Mucosa of rectum (tissue), 2 donors: ENCODE results near the gene STMN1.

ENCODE experiments used
- H3K27ac ChIP-seq, 2 donors: one replicate each; pipeline ENCODE4 v1.7.0; 2013; ENCODE audit warnings: inconsistent platforms in 2 of 2, low read depth in 2 of 2, low read length in 2 of 2
- H3K27me3 ChIP-seq, 2 donors: one replicate each; pipeline ENCODE4 v1.7.0; 2013; ENCODE audit warnings: low read length in 2 of 2; ENCODE audit not compliant: control insufficient read depth in 2 of 2, insufficient read depth in 2 of 2
- H3K36me3 ChIP-seq, 2 donors: one replicate each; pipeline ENCODE4 v1.7.0; 2013; ENCODE audit warnings: low read length in 2 of 2; ENCODE audit not compliant: control insufficient read depth in 2 of 2, insufficient read depth in 2 of 2
- H3K4me1 ChIP-seq, 2 donors: one replicate each; pipeline ENCODE4 v1.7.0; 2013; ENCODE audit warnings: low read length in 2 of 2, mild to moderate bottlenecking in 1 of 2; ENCODE audit not compliant: control insufficient read depth in 2 of 2, insufficient read depth in 2 of 2
- H3K4me3 ChIP-seq, 2 donors: one replicate each; pipeline ENCODE4 v1.7.0; 2013; ENCODE audit warnings: low read length in 2 of 2
- H3K9ac ChIP-seq, 2 donors: one replicate each; pipeline ENCODE4 v1.7.0; 2013; ENCODE audit warnings: low read length in 2 of 2, low read depth in 1 of 2, mild to moderate bottlenecking in 1 of 2
- H3K9me3 ChIP-seq, 2 donors: one replicate each; pipeline ENCODE4 v1.7.0; 2013; ENCODE audit warnings: low read length in 2 of 2; ENCODE audit not compliant: control insufficient read depth in 2 of 2
- donor health status: healthy.
- donor health status: Normal muscosa, but diverticular disease.

The STMN1 gene

DNA sequence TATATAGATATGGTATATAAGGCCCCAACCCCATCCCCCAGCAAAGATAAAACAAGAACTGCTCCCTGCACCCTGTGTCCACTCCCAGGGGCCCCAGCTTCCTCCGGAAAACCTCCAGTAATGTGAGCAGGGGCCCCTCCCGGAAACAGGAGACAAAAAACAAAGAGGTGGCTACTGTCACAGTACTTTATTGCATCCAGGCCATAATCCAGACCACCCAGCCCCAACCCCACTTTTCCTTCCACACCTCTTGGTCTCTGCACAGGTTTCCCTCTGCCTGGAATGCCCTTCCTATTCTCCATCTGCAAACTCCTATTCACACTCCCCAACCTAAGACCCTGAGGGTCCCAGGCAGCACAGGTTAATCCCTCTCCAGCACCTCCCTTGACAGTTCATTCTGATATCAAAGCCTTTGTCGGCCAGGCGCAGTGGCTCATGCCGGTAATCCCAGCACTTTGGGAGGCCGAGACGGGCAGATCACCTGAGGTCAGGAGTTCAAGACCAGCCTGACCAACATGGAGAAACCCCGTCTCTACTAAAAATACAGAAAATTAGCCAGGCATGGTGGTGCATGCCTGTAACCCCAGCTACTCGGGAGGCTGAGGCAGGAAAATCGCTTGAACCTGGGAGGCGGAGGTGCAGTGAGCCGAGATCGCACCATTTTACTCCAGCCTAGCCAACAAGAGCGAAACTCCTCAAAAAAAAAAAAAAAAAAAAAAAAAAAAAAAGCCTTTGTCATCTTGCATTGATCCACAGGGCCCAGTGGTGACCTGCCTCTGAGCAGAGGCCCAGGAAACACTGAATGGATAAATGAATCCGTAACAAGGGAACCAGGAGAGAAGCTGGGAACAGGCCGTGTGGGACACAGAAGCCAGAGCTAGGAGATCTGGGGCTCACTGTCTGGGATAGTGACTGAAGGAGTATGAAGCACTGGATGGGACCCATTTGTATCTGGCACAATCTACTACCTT is 44.6 kb downstream of the STMN1 start:
- Histone ChIP-seq H3K9me3 (no peaks in the 10 kb centered on the region), H3K9ac (peak overlapping the region in 1 of 2 donors; percentile 6), H3K4me1 (peaks cover 7 to 18% of the 10 kb centered on the region in 2 donors), H3K4me3 (no peak overlapping the region), H3K27ac (peak overlapping the region; percentile 13 to 48), H3K36me3 (peaks cover 0 to 4% of the 10 kb centered on the region in 2 donors), H3K27me3 (no peaks in the 10 kb centered on the region)

DNA sequence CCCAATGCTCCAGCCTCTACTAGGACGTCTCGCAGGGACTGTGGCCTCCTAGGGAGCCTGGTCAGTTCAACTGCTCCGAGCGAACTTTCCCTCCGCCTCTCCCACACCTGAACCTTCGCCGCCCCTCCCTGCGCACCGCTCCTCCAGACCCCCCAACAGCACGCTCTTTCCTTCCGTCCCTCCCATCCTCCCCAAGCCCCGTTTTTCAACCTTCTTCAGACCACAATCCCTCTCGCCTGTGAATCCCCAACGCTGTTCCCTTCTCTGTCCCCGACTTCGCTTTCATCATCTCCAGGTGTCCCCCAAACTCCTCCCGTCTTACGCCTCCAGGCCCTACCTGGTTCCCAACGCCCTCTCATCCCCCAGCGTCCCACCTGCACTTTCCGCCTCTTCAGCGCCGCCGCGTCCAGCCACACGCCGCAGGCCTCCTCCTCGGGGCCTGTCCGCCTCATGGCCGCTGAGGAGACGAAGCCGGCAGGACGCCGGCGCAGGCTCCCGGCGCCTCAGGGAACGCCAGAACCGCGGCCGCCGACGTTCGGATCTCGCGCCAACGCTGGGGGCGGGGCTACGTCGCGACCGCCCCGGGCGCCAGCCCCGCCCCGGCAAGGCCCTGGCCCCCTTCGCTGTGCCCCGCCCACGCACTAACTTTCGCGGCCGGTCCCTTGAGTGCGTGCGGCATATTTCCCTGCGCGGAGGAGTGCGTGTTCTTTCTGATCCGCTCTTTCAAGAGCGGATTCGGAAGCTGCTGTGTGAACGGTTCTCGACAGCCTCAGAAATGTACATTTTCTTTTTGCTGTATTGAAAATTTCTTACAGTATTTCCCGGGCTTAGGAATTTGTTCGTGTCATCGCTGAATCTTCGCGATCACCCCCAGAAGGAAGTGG is 47.1 kb downstream of the STMN1 start, which contains the start of gene AUNIP:
Gene AUNIP, minus strand, starts transcription at position 552 of the 884 bp plus-strand sequence. Its CDS starts 100 bp downstream, at position 452.
- Histone ChIP-seq H3K9ac (peak within 1 kb of the TSS; percentile 81 to 89), H3K36me3 (peaks cover 0 to 4% of the 10 kb centered on the region in 2 donors), H3K27me3 (no peaks in the 10 kb centered on the region), H3K9me3 (no peaks in the 10 kb centered on the region), H3K27ac (peak within 1 kb of the TSS; percentile 78), H3K4me1 (peaks cover 7 to 18% of the 10 kb centered on the region in 2 donors), H3K4me3 (peak within 1 kb of the TSS; percentile 71 to 89)

DNA sequence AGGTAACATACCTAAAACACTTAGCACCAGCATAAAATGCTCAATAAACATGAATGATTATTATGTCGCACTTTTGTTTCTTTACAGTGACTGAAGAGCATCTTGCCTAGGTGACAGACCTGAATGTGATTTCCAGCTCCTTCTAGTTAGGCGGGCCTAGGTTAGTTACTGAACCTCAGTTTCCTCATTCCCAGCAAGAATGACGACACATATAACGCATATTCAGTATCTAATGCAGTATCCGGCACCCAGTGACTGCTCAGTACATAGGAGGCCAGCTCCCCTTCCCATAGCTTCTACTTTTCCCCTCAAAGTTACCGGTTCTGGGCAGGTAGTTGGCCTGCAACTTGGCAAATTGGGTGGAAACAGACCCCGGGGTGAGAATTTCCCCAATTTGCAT is 47.7 kb downstream of the STMN1 start:
- peaks cover 0 to 4% of the 10 kb centered on the region in 2 donors for H3K36me3 ChIP-seq
- no peaks in the 10 kb centered on the region for H3K27me3 ChIP-seq
- H3K4me3 ChIP-seq, result peak overlapping the region; percentile 71 to 89
- H3K9me3 ChIP-seq, result no peaks in the 10 kb centered on the region
- peak overlapping the region in 1 of 2 donors; percentile 81 for H3K9ac ChIP-seq
- peaks cover 7 to 18% of the 10 kb centered on the region in 2 donors for H3K4me1 ChIP-seq
- no peak overlapping the region for H3K27ac ChIP-seq

DNA sequence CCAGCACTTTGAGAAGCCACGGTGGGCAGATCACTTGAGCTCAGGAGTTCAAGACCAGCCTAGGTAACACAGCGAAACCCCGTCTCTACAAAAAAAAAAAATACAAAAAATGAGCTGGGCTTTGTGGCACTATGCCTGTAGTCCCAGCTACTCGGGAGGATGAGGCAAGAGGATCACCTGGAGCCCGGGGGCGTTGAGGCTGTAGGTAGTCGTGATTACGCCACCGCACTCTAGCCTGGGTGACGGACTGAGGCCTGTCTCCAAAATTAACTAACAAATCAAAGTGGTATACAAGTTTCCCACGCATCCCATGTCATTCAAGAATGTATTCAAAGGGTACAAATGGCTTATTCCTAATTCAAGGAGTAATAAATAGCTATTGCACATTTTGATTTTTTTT is 49.4 kb downstream of the STMN1 start:
- Histone ChIP-seq H3K4me3 (no peak overlapping the region), H3K4me1 (peaks cover 7 to 18% of the 10 kb centered on the region in 2 donors), H3K9ac (no peak overlapping the region), H3K27me3 (no peaks in the 10 kb centered on the region), H3K9me3 (no peaks in the 10 kb centered on the region), H3K27ac (no peak overlapping the region), H3K36me3 (no peaks in the 10 kb centered on the region)

DNA sequence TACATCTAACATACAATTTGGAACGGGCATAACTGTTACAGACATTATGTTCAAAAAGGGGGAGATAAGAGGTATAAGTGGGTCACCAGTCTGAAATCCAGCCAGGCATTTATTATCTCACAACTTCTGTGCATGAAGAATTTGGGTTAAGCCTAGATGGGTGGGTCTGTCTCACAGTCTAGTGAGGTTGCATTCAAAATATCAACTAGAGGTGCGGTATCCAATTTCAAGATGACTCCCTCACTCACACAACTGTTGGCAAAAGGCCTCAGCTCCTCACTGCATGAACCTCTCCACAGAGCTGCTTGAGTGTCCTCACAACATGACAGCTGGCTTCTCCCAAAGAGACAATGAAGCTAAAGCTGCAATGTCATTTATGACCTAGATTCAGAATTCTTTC is 51.7 kb downstream of the STMN1 start:
- Histone ChIP-seq H3K4me3 (no peak overlapping the region), H3K4me1 (peaks cover 7% of the 10 kb centered on the region in 2 donors), H3K36me3 (no peaks in the 10 kb centered on the region), H3K27me3 (no peaks in the 10 kb centered on the region), H3K9ac (no peak overlapping the region), H3K9me3 (no peaks in the 10 kb centered on the region), H3K27ac (no peak overlapping the region)
